WTC11 (cell line): Measurements from ENCODE around the gene PPP1CB. TPM values are rescaled to one million over a fixed set of nuclear protein-coding genes. Genes with fewer than 3 reads are reported as not detected.

Experiments
- ATAC-seq: fragments of 200-7000 bp; cut with Tn5 transposase; 2 replicates; pipeline ENCODE4 v1.10.0; 2021; ENCODE audit warnings: mild to moderate bottlenecking, moderate library complexity
- CTCF ChIA-PET: fragments of 300-600 bp; sonication (Branson Sonifier 250); formaldehyde crosslinking; loops from one replicate; lab custom pipeline; 2021; ENCODE audit warnings: antibody characterized with exemption; lab: Charles Lee
- POLR2A ChIA-PET: fragments of 350-600 bp; sonication (Branson Sonifier 250); formaldehyde crosslinking; loops from one replicate; lab custom pipeline; 2021; ENCODE audit warnings: antibody characterized with exemption; lab: Charles Lee
- DNase-seq: peaks from one replicate; pipeline ENCODE4 v3.0.0; 2021; ENCODE audit warnings: low spot score
- H3K27ac Mint-ChIP-seq: 2 replicates; pipeline ENCODE4 v1.8.0; 2021; ENCODE audit warnings: mixed read lengths
- H3K27me3 Mint-ChIP-seq: 2 replicates; pipeline ENCODE4 v1.8.0; 2021; ENCODE audit warnings: low read depth, mild to moderate bottlenecking, moderate library complexity, mixed read lengths
- H3K36me3 Mint-ChIP-seq: 2 replicates; pipeline ENCODE4 v1.8.0; 2021; ENCODE audit warnings: mixed read lengths
- H3K4me1 Mint-ChIP-seq: 2 replicates; pipeline ENCODE4 v1.8.0; 2022; ENCODE audit warnings: mixed read lengths
- H3K4me3 Mint-ChIP-seq: 2 replicates; pipeline ENCODE4 v1.8.0; 2021; ENCODE audit warnings: mild to moderate bottlenecking, moderate library complexity, mixed read lengths
- H3K9me3 Mint-ChIP-seq: 2 replicates; pipeline ENCODE4 v1.8.0; 2021; ENCODE audit warnings: mixed read lengths
- ATF1 ChIP-seq: sonication (generic); formaldehyde crosslinking; IDR thresholded peaks from 2 replicates; pipeline ENCODE4 v1.8.1; 2023; ENCODE audit warnings: mild to moderate bottlenecking, moderate library complexity, missing genetic modification reagents
- ATF2 ChIP-seq: sonication (generic); formaldehyde crosslinking; IDR thresholded peaks from 2 replicates; pipeline ENCODE4 v1.8.1; 2022; ENCODE audit warnings: low read depth, missing genetic modification reagents, borderline replicate concordance
- ATF6 ChIP-seq: sonication (generic); formaldehyde crosslinking; IDR thresholded peaks from 2 replicates; pipeline ENCODE4 v1.8.1; 2023; ENCODE audit warnings: mild to moderate bottlenecking, missing genetic modification reagents
- EMX1 ChIP-seq: fragments of 250-450 bp; sonication (Bioruptor Pico); IDR thresholded peaks from 2 replicates; pipeline ENCODE4 v1.8.0; 2021; ENCODE audit warnings: mild to moderate bottlenecking
- ETV6 ChIP-seq: sonication (generic); formaldehyde crosslinking; IDR thresholded peaks from 2 replicates; pipeline ENCODE4 v1.8.1; 2022; ENCODE audit warnings: mild to moderate bottlenecking, missing genetic modification reagents
- FOXJ3 ChIP-seq: sonication (generic); formaldehyde crosslinking; IDR thresholded peaks from 2 replicates; pipeline ENCODE4 v1.9.0; 2021; ENCODE audit warnings: missing genetic modification reagents, mild to moderate bottlenecking, borderline replicate concordance
- FOXP1 ChIP-seq: sonication (generic); formaldehyde crosslinking; IDR thresholded peaks from 2 replicates; pipeline ENCODE4 v1.8.0; 2022; ENCODE audit warnings: missing genetic modification reagents, mild to moderate bottlenecking, moderate library complexity, borderline replicate concordance
- IRF1 ChIP-seq: sonication (generic); formaldehyde crosslinking; IDR thresholded peaks from 2 replicates; pipeline ENCODE4 v1.8.0; 2023; ENCODE audit warnings: missing genetic modification reagents
- NR2C2 ChIP-seq: sonication (generic); formaldehyde crosslinking; IDR thresholded peaks from 2 replicates; pipeline ENCODE4 v1.8.0; 2022; ENCODE audit warnings: mild to moderate bottlenecking, missing genetic modification reagents
- TEAD1 ChIP-seq: sonication (generic); formaldehyde crosslinking; IDR thresholded peaks from 2 replicates; pipeline ENCODE4 v1.8.0; 2022; ENCODE audit warnings: mild to moderate bottlenecking, missing genetic modification reagents
- TEAD4 ChIP-seq: sonication (generic); formaldehyde crosslinking; IDR thresholded peaks from 2 replicates; pipeline ENCODE4 v1.8.0; 2022; ENCODE audit warnings: mild to moderate bottlenecking, missing genetic modification reagents
- ZNF281 ChIP-seq: sonication (generic); formaldehyde crosslinking; IDR thresholded peaks from 2 replicates; pipeline ENCODE4 v1.8.0; 2023; ENCODE audit warnings: mild to moderate bottlenecking, missing genetic modification reagents
- total RNA-seq: library from RNA; stranded (reverse); gene quantifications from 3 replicates; pipeline ENCODE4 v1.2.3, GENCODE V29; 2021
- TF ChIP-seq, protein P1 (sequence below): sonication (generic); formaldehyde crosslinking; IDR thresholded peaks from 2 replicates; pipeline ENCODE4 v1.8.0; 2022; ENCODE audit warnings: mild to moderate bottlenecking, missing genetic modification reagents

The PPP1CB gene
- total RNA-seq, 1 experiment from 2014 or later: 133 TPM

DNA sequence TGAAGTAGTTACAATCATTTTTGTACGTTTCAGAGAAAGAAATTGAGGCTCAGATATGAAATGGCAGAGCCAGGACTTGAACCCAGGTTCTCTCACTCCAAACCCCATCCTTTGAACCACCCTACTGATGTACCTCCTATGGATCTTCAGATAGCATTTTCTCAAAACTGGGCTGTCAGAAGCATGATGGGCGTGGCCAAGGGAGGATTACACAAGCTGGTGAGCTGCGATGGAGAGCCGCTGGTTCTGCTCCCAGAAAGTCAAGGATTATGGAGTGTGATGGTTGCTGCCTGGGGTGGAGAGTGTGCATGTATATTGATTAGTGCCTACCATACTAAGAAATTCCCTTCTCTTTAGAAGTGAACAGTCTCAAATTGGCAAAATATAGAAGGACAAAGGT, 47.0 kb upstream of the PPP1CB start:
- Mint-ChIP-seq H3K27me3 (no peaks in the 10 kb centered on the region; the same call in 1 of the 2 replicates), H3K9me3 (peaks cover 24% of the 10 kb centered on the region), H3K4me3 (no peak overlapping the region), H3K27ac (no peak overlapping the region), H3K4me1 (peaks cover 7% of the 10 kb centered on the region), H3K36me3 (peaks cover 5% of the 10 kb centered on the region; the same call in 1 of the 2 replicates)
- ChIA-PET CTCF (no interaction called here), POLR2A (no interaction called here)
- TF ChIP-seq FOXJ3 (CRISPR knock-in tag) (no peak), ATF6 (CRISPR knock-in tag) (no peak), TEAD1 (CRISPR knock-in tag) (no peak), EMX1 (CRISPR knock-in tag) (no peak), ATF1 (no peak), NR2C2 (no peak), FOXP1 (CRISPR knock-in tag) (no peak)
- DNase-seq: no peak
- ATAC-seq: no peak

- ChIA-PET POLR2A (no interaction called here), CTCF (no interaction called here)
- no peak for TF ChIP-seq IRF1 (CRISPR knock-in tag)
- no peak for TF ChIP-seq ETV6 (CRISPR knock-in tag)
- TF ChIP-seq ZNF281 (CRISPR knock-in tag): no peak
- TF ChIP-seq, protein P1, sequence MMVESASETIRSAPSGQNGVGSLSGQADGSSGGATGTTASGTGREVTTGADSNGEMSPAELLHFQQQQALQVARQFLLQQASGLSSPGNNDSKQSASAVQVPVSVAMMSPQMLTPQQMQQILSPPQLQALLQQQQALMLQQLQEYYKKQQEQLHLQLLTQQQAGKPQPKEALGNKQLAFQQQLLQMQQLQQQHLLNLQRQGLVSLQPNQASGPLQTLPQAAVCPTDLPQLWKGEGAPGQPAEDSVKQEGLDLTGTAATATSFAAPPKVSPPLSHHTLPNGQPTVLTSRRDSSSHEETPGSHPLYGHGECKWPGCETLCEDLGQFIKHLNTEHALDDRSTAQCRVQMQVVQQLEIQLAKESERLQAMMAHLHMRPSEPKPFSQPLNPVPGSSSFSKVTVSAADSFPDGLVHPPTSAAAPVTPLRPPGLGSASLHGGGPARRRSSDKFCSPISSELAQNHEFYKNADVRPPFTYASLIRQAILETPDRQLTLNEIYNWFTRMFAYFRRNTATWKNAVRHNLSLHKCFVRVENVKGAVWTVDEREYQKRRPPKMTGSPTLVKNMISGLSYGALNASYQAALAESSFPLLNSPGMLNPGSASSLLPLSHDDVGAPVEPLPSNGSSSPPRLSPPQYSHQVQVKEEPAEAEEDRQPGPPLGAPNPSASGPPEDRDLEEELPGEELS: no peak
- no peak for TF ChIP-seq TEAD4 (CRISPR knock-in tag)
- TF ChIP-seq ATF2 (CRISPR knock-in tag): no peak
- no peak for DNase-seq
- H3K9me3 Mint-ChIP-seq: peaks cover 24% of the 10 kb centered on the region
- no peak overlapping the region for H3K27ac Mint-ChIP-seq
- ATAC-seq: no peak
- peaks cover 5% of the 10 kb centered on the region; the same call in 1 of the 2 replicates for H3K36me3 Mint-ChIP-seq
- H3K4me1 Mint-ChIP-seq: peaks cover 7% of the 10 kb centered on the region
- no peak overlapping the region for H3K4me3 Mint-ChIP-seq
- no peaks in the 10 kb centered on the region; the same call in 1 of the 2 replicates for H3K27me3 Mint-ChIP-seq
Measured at GRCh38 chr2:28705751-28706440, 45.7 kb upstream of the PPP1CB start.
